Endometrium (tissue), 2 donors: ENCODE results near the gene PIGW.

Experiments
- FAIRE-seq: peaks from 2 replicates; lab custom pipeline; 2012; peaks lifted over from hg19 to GRCh38; lab: Jason Lieb, UNC
- donor health status: control.
- donor health status: control.

Gene PIGW

DNA sequence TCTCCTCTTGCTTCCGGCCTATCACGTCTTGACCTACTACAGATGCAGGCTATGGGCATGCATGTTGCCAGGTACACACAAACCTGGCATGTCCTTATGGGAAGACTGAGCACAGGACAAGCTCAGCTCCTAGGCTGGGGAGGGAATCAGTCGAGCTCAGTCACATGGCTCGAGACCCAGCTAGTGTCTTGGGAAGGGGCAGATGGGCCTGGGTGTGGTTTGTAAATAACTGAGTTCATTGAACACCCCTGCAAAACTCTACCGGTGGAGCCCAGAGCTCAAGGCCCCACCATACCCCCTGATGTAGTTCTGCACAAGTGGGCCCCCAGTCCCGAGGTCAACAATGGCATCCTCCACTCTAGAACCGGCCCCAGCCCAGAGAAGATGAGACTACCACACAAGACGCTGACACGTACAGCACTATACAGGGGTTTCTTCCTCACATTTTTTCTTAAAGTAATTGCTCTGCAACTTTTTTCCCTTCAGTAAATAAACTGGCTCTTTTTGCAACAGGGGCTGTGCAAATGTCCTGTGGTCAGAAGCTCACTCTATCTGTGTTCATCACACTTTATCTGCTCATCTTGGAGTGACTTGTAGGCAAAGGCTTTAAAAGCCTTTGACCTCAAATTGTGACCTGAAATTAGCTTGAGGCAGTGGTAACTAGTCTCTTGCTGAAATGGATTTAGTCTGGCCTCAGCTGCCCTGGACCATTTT, 25.4 kb upstream of the PIGW start:
- no peak for FAIRE-seq

DNA sequence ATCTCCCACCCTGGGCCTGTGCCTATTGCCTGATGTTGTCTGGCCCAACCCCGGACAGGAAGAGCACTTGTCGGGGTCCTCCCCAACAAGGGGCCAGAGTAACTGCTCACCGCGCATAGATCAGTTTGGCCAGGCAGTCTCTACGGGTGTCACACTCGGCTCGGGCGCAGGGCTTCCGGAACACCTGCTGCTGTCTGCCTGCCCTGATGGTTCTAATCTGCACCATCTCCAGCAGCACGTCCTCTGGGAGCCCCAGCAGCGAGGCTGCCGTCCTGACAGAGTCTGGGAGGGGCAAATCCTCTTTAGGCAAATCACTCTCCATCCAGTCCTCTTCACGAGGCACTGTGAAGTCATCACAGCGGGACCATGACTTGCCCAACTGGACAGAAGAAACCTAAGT, 24.2 kb upstream of the PIGW start:
- no peak for FAIRE-seq

DNA sequence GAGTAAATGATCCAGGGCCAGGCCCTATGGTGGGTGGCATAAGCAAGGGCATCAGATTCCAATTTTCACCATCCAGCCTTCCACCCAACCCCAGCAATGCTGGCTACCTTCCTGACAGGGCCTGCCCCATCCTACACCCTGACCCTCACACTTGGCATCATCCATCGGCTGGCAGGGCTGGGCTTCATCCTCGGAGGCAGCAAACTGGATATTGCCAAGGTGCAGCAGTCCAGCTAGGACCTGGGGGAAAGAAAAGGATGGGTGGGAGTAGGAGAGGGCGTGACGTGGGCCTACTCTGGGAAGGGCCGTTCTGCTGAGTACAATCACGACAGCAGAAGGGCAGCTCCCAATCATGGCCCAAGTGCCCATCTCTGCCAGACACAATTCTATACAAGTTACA, 23.6 kb upstream of the PIGW start:
- no peak for FAIRE-seq

DNA sequence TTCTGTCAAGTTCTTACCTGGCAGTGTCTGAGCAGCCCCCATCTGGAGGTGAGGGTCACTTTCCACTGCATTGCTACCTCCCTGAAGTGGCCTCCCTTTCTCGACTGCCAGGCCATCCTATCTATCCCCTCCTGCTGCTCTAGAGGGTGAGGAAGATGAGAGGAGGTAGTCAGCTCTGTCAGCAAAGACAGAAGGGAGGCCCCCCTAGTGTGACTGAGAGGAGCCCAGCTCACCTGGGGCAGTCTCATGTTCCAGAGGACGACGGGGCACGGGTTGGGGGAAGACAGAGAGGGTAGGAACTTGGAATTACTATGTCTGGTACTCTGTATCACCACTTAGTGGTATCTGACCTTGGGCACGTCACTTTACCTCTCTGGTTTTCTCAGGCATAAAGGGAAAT, 22.1 kb upstream of the PIGW start:
- no peak for FAIRE-seq

DNA sequence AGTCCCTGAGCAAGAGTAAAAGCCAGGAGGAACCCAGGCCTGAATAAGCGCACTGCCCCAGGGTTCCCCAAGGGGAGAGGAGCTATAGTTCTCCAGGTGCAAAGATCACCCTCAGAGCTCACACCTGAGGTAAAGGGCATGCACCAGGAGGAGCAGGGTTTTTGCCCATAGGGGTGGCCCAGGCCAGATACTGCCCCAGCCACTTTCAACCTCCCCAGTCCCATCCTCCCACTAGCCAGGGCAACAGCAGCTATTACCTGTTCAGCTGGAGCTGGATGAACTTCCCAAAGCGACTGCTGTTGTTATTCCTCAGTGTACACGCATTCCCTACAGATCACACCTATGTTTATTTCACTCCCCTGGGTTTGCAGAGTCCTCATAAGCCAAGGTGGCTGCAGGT, 19.9 kb upstream of the PIGW start:
- no peak for FAIRE-seq

DNA sequence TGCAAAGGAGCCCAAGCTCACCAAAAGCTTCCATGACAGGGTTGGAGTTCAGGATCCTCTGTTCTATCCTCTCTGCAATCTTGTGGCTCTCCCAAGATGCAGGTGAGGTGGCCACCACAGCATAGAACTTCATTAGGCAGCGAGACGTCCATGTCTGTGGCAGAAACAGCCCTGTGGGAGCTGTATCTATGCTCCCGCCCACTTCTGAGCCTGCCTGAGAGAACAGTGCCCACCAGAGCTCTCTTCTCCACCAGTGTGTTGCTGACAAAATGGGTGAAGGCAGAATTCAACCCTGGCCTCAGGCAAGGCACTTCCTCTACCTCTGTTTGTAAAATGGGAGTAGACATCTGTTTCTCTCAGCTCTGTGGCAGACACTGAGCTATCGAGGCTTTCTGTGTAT, 18.9 kb upstream of the PIGW start:
- no peak for FAIRE-seq

DNA sequence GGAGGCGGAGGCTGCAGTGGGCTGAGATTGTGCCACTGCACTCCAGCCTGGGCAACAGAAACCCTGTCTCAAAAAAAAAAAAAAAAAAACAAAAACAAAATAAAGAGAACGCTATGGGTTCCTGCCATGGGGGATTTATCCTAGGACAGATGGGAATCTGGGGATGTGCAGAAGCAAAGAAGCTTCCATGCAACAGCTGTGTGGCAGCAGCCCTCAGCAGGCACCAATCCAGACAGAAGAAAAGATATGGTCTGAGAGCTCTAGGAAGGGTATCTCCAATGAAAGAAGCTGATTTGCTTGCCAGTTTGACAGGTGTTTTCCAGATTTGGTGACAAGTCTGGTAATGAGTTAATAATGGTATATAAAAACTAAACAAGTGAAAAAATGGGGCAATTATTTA, 11.7 kb upstream of the PIGW start:
- no peak for FAIRE-seq

DNA sequence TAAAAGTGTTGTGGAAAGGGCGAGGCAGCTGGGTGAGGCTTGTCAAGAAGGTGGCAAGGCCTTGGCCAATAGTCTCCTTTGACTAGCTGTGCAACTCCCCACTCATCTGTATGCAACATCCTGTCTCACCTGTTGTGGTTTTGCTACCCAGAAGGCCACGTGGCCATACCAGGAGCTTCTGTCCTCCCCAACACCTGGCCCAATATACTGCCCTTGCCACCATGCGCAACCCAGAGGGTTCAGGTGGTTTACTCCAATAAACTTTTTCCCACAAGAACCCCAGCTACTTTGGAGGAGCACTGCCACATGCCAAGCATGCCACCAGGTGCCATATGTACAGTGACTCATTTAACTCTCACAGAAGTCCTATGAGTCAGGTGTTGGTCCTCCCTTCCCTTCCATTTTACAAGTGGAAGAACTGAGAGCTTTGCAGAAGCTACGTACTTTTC, 10.3 kb upstream of the PIGW start:
- FAIRE-seq, result no peak

DNA sequence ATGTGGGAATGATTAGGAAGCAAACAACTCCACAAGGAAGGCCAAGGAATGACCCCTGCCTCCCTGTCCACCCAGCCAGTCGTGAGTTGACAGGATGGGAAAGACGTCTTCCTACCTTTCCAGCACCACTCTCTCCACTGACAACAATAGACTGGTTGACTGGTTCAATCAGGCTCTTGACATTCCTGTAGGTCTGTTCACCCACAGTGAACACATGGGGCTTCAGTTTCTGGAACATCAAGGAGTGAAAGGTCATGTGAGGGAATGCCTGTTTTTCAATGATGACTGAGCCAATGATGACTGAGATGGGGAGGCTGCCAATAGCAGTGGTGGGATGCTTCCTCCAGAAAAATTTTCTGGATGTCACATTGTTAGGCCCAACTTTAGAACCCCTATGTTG, 9.7 kb upstream of the PIGW start:
- FAIRE-seq, result no peak

DNA sequence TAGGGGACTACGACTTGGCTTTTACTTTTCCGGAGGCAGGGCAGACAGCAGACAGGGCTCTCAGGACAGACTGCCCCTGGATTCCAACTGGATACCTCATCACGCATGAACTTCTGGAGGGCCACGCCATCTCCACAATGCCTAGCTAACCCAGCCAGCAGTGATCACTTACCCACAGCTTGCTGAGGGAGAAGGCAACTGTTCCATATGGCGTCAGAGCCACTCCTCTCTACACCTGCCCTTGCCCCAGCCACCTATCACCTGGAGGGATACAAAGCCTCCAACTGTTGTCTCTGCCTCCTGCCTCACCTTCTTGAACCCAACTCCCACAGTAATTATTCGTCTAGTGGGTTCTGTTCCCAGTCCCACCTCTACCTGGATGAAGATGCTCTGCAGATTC, 8.9 kb upstream of the PIGW start:
- FAIRE-seq, result no peak

DNA sequence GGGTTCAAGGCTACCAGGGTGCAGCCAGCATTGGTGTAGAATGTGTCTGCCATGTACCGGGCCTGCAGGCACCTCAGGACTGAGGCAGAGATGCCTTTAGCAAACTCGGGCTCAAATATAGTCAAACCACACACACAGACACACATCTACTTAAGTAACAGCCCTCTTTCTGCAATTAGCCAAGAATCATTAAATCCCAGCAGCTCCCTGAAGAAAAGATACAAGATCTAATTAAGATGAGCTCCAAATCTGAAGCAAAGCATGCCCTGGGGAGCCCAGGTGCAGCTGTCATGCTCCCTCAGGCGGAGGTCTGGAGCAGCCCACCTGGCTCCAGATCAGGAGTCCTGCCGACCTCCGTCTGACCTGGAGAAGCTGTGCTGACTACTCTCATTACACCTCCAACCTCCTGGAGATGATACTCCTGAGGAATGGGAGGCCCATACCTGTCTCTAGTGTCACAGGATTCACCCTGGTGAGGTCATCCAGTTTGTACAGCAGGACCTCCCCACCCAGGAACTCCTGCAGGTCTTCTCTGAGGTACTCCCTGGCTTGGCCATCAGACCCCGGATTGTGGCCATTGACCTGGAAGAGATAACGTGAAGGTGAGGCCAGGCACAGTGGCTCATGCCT, 7.1 kb upstream of the PIGW start:
- no peak for FAIRE-seq

DNA sequence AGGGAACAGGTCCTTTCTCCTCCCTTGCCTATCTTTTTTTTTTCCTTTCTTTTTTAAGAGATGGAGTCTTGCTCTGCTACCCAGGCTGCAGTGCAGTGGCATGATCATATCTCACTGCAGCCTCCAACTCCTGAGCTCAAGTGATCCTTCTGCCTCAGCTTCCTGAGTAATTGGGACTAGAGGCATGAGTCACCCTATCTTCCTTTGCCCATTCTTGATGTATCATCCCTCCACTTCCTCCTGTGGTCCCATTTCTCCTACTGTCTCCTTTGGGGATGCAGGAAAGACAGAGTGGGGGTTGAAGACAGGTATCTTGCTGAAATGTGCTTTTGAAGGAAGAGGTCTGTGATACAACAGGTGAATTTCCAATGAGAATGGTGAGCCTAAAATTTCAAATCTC, 5.7 kb upstream of the PIGW start:
- no peak for FAIRE-seq

DNA sequence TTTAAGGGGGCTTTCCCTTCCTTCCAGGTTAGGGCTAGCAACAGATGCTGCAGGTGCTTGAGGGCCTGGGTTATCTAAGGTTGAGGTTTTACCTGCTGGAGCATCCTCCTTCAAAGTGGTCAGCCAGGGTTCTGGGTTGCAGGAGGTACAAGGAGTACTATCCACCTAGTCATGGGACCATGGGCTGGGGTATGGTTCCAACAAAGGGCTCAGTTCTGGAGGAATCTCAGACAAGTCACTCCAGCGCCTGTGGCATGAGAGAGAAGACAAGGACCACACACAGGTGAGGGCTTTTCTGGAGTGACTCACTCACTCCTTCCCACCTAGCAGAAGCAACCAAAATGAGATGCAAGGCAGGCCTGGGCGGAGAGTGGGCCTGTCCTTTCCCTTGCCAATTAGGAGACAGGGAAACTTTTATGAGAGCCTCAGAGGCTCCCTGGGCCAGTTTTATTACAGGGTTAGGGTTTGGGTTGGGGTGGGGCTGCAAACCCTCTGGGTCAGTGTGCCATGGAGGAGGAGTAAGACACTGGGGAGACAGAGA, 2.3 kb upstream of the PIGW start:
- FAIRE-seq, result no peak

DNA sequence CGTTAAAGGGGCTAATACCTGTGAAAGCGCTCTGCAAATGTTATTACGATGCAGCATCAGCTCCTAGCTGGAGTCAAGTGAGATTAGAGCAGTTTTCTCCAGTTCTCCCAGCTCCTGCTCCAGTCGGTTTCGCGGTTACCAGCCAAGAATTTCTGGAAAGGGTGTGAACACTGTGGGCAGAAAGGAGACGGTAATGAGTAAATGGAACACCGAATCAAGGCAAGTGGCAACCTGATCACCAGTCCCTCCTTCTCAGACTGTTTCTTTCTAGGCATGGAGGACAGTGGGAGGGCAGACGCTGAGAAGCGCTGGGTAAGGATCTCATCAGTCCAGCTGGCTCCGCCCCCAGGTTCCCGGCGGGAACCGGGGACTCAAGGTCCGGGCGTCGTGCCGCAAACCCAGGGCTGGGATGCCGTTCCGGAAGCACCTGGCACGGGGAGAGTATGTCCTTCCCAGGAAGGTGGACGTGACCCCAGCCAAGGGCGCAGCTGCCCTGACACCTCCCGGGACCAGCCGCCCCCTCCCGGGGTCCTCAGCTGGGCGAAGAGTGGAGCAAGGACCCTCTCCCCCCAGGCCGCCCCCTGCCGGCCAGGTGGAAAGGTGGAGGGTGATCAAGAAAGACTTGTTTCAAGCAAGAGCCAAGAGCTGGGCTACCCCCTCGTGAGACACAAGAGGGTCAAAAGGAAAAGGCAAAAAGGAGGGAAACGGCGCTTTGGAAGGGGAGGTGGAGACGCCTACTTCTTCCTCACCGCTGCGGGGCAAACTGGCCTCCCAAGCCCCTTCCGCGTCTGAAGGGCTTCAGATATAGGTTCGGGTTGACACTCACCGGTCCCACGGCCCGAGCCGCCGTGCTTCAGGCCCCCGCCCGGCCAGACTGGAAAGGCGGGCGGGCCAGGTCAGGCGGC, 600 bp upstream of the PIGW start:
- FAIRE-seq, result no peak

DNA sequence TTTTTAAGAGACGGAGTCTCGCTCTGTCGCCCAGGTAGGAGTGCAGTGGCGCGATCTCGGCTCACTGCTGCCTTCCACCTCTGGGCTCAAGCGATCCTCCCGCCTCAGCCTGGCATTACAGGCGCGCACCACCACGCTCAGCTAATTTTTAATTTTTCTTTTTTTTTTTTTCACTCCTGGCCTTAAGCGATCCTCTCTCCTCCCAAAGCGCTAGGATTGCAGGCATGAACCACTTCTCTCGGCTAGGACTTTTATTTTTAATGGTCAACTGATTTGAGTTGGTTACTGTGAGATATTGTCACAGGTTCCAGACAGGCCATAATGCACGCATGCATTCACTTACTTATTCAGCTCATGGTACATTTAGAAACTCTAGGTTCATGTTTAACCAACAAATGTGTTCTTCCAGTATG, 888 bp downstream of the PIGW start:
- no peak for FAIRE-seq

DNA sequence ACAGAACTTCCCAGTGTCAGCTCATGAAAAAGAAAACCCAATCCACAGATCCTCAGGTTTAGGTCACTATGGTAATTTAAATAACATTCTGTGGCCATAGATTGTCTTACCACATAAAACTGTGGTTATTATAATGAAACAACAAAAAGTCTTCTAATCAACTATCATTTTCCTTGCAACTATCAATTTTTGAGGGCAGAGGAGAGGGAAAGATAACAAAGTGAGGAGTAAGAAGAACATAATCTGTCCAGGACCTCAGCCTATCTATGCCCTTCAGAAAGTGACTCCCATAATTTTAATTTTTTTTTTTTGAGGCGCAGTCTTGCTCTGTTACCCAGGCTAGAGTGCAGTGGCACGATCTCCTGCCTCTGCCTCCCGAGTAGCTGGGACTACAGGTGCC, 5.9 kb downstream of the PIGW start:
- FAIRE-seq, result no peak

DNA sequence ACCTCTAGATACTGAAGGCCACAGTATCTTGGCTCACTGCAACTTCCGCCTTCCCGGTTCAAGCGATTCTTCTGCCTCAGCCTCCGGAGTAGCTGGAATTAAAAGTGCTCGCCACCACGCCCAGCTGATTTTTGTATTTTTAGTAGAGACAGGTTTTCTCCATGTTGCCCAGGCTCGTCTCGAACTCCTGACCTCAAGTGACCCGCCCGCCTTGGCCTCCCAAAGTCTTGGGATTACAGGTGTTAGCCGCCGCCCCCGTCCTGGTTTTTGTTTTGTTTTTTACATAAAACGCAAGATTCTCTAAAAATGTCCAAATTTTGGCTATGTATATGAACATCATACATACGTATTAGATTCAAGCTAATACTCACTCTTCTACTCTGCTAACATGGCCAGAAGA, 8.0 kb downstream of the PIGW start:
- FAIRE-seq, result no peak

DNA sequence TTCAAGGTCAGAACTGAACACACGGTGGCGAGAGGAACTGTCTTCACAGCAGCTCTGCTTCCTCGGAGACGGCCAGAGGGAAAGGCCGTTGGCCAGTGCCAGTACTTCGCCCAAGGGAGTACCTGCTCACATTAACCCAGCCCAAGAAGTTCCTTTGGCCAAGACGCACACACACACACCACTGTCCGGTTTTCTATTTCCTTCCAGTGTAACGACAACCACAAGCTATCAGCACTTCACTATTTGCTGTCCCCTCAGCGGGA, 9.2 kb downstream of the PIGW start:
- no peak for FAIRE-seq

DNA sequence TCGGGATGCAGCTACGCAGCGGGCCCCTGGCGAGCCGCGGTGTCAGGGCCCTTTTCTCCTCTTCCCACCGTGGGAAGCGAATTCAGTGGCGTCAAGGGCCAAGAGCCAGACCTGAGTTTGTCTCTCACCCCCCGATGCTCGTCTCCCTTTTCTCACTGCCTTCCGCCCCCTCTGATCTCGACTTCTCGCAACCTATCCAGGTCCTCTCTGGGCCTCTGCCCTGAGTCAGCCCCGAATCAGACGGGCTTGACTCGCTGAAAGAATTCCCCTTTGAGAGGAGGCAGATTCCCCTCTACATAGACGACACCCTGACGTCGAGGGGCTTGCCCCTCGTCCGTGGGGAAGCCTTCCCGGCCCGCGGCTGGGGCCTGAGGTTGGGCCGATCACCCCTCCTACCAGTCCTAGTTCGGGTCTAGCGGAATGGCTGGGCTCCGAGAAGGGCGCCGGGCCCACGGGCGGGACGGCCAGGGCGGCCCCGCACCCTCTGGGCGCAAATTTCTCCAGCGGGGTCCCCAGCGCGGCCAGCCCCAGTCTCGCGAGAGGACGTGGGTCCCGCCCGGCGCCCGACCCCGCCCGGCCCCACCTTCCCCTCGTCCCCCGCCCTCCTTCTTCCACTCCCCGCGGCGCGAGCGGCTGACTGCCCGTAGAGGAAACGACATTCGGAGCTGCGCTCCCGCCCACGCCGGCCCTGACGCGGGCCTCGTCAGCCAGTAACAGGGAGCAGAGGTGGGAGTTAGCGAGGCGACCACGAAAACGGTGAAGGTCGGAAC, 9.7 kb downstream of the PIGW start, which contains the start of gene GGNBP2:
GGNBP2 (plus strand) TSS at position 613 of the 770 bp plus-strand sequence. CDS start 806 bp downstream, outside the sequence.
- FAIRE-seq, result no peak

DNA sequence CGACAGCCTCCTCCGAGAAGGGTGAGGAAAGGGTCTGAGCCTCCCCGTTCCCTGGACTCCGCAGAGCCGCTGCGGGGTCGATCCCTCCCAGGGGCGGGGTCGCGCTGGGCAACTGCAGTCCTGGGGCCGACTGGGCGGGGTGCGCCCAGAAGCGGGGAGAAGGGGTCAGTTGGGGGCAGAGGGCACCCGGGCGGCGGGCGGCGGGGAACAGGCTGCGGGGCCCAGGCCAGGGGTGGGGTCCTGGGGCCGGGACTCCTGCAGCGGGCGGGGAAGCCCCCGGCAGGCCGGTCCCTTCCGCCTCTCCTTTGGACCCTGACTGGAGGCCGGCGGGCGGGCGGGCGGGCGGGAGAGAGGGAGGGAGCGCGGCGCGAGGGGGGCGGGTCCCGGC, 10.3 kb downstream of the PIGW start:
- FAIRE-seq, result no peak

DNA sequence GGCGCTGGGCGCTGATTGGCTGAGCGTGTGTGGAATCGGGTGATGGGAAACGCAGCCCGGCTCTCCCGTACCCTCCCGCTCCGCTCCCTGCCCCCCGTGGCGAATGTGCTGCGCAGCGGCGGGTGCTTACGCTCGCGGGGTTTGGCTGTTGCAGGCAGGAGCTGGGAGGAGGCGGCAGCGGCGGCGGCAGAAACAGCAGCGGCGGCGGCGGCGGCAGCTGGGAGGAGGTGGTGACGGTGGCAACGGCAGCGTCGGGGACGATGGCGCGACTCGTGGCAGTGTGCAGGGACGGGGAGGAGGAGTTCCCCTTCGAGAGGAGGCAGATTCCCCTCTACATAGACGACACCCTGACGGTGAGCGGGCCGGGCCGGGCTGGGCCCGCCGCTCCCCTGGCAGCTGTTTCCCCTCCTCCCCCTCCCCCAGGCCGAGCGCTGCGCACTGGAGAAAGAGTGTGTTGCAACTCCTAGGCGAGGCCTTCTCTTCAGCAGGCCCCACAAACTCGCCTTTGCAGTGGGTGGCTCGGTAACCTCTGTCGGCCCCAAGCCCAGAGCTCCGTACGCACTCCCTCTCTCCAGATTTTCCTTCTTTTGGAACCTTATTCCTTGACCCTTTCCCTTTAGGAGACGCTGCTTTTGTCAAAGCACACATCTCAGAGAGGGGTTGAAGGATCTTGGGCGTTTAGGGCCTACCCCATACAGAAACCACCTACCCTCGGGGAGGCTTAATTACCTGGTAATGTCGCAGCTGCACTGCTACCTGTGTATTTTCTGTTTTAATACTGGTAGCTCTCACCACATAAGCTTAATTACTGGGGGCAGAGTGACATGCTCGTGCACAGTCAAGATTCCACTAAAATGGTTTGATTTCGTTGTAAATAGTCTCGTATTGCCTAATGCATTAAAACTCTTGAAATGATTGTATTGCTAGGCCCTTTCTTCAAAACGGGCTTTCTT, 11.0 kb downstream of the PIGW start:
- no peak for FAIRE-seq
